Choroid plexus epithelial cell (primary cell): ENCODE measurements around the gene NT5DC1.
A peak's percentile ranks its signal among the peaks of the same experiment; 100 is the strongest.

ENCODE experiments used
- DNase-seq: peaks from one replicate; pipeline ENCODE4 v3.0.0-alpha.2; 2010; ENCODE audit warnings: low read depth
- H3K4me3 ChIP-seq: 2 replicates; pipeline ENCODE4 v1.5.1; 2011; ENCODE audit warnings: low read depth, mild to moderate bottlenecking, control low read depth, low read length, moderate library complexity
- CTCF ChIP-seq: conservative IDR thresholded peaks from 2 replicates; pipeline ENCODE4 v1.5.1; 2011; ENCODE audit warnings: low read depth, mild to moderate bottlenecking, control low read depth, inconsistent platforms, low read length, moderate library complexity

NT5DC1 gene

GRCh38 chr6:116208056-116208785 lies 107.6 kb downstream of the NT5DC1 start:
- no peak for DNase-seq
- no peak overlapping the region for H3K4me3 ChIP-seq
- no peak for TF ChIP-seq CTCF

GRCh38 chr6:116210316-116210715 lies 109.7 kb downstream of the NT5DC1 start:
- TF ChIP-seq CTCF = no peak
- no peak for DNase-seq
- H3K4me3 ChIP-seq = no peak overlapping the region

- no peak overlapping the region for H3K4me3 ChIP-seq
- TF ChIP-seq CTCF = no peak
- DNase-seq = peak; percentile 70
These were observed 110.2 kb downstream of the NT5DC1 start for GRCh38 chr6:116210750-116211425.

- TF ChIP-seq CTCF = no peak
- DNase-seq = no peak
These were observed 114.0 kb downstream of the NT5DC1 start for GRCh38 chr6:116214681-116215080.

GRCh38 chr6:116215414-116215813 lies 114.8 kb downstream of the NT5DC1 start:
- H3K4me3 ChIP-seq = no peak overlapping the region
- DNase-seq = no peak
- no peak for TF ChIP-seq CTCF

More at GRCh38 chr6:116214681-116215080, 114.0 kb downstream of the NT5DC1 start:
- H3K4me3 ChIP-seq = no peak overlapping the region

GRCh38 chr6:116217069-116217468 lies 116.4 kb downstream of the NT5DC1 start:
- DNase-seq = peak; percentile 78
- H3K4me3 ChIP-seq = no peak overlapping the region
- peak; percentile 64 for TF ChIP-seq CTCF
